Sigmoid colon (tissue), 7 donors: ENCODE results near the gene B3GALNT1. TPM values are rescaled to one million over a fixed set of nuclear protein-coding genes. Genes with fewer than 3 reads are reported as not detected.

ENCODE experiments used
- DNase-seq: peaks from one replicate; pipeline ENCODE4 v3.0.0-alpha.2; 2019
- H3K27ac ChIP-seq, 4 donors: fragments of 200-600 bp; sonication (generic); one replicate each; pipeline ENCODE4 v1.5.1; 2016 to 2019; ENCODE audit warnings: mild to moderate bottlenecking in 1 of 4
- H3K27me3 ChIP-seq, 3 donors: fragments of 200-600 bp; sonication (generic); one replicate each; pipeline ENCODE4 v1.5.1; 2019; ENCODE audit warnings: mild to moderate bottlenecking in 1 of 3
- H3K36me3 ChIP-seq, 4 donors: fragments of 200-600 bp; sonication (generic); one replicate each; pipeline ENCODE4 v1.5.1; 2016 to 2019
- H3K4me1 ChIP-seq, 4 donors: fragments of 200-600 bp; sonication (generic); one replicate each; pipeline ENCODE4 v1.5.1; 2017 to 2019
- H3K4me3 ChIP-seq, 4 donors: fragments of 200-600 bp; sonication (generic); one replicate each; pipeline ENCODE4 v1.5.1; 2017 to 2019; ENCODE audit warnings: mild to moderate bottlenecking in 2 of 4, moderate library complexity in 1 of 4
- H3K9me3 ChIP-seq, 4 donors: fragments of 200-600 bp in 3 of 4; sonication (generic) in 3 of 4; one replicate each; pipeline versions ENCODE4 v1.5.1 to v1.6.1; 2013 to 2019
- CTCF ChIP-seq, 4 experiments: fragments of 450-650 bp in 3 of 4; fragments of 200-600 bp in 1 of 4; IDR thresholded peaks; one replicate each; pipeline ENCODE4 v1.5.1; 2016 to 2019; ENCODE audit warnings: antibody characterized with exemption in 4 of 4, mild to moderate bottlenecking in 3 of 4, moderate library complexity in 2 of 4
- EP300 ChIP-seq, 4 donors: sonication (generic); formaldehyde crosslinking; IDR thresholded peaks; one replicate each; pipeline ENCODE4 v1.6.1; 2017; ENCODE audit warnings: antibody characterized with exemption in 4 of 4
- POLR2A ChIP-seq, 2 donors: fragments of 450-650 bp; IDR thresholded peaks; one replicate each; pipeline ENCODE4 v1.6.1; 2016; ENCODE audit warnings: antibody characterized with exemption in 2 of 2, mild to moderate bottlenecking in 2 of 2, moderate library complexity in 2 of 2
- POLR2AphosphoS5 ChIP-seq, 4 donors: sonication (generic); formaldehyde crosslinking; IDR thresholded peaks; one replicate each; pipeline ENCODE4 v1.6.1; 2017; ENCODE audit warnings: antibody characterized with exemption in 4 of 4
- WGBS, 2 donors: extraction: QIAGEN DNeasy Blood & Tissue Kit; methylation state at CpG; one replicate each; pipeline ENCODE4 v1.1.7; 2013; 5-methylcytosine and 5-hydroxymethylcytosine counted together
- intact Hi-C: fragments of 100-400 bp; cut with DNase I; formaldehyde crosslinking; loops from one replicate; pipeline ENCODE4 v1.15.1; 2023
- polyA plus RNA-seq, 3 donors: library from polyadenylated mRNA; stranded (reverse); fragments of 200-250 nt; gene quantifications; one replicate each; pipeline ENCODE4 v1.2.3, GENCODE V29; 2013
- total RNA-seq, 4 donors: library from RNA; depleted of rRNA; stranded (reverse); fragments of >200 nt; gene quantifications; one replicate each; pipeline ENCODE4 v1.1.0, GENCODE V29; 2016
- donor health status: healthy with polysubstance abuse.
- donor health status: Bipolar disorder and iron deficiency.
- donor health status: healthy.

B3GALNT1 gene
- total and polyA plus RNA-seq, 7 donors, result 0.60 to 5.4 (median 2.5) TPM

GRCh38 chr3:161148832-161149475, 43.8 kb upstream of the B3GALNT1 start:
- intact Hi-C loops, result no loop called here
- no peak for TF ChIP-seq POLR2A (IDR thresholded peaks at IDR 0.05)
- no peak for TF ChIP-seq POLR2AphosphoS5 (IDR thresholded peaks at IDR 0.05)
- no peak for TF ChIP-seq CTCF (IDR thresholded peaks at IDR 0.05)
- TF ChIP-seq EP300 (IDR thresholded peaks at IDR 0.05), result no peak

GRCh38 chr3:161142486-161142885, 37.3 kb upstream of the B3GALNT1 start:
- no peaks in the 10 kb centered on the region for H3K27me3 ChIP-seq
- H3K4me1 ChIP-seq, result no peaks in the 10 kb centered on the region
- DNase-seq, result no peak
- no peaks in the 10 kb centered on the region for H3K36me3 ChIP-seq
- H3K9me3 ChIP-seq, result no peaks in the 10 kb centered on the region
- TF ChIP-seq CTCF (IDR thresholded peaks at IDR 0.05) (no peak), POLR2A (IDR thresholded peaks at IDR 0.05) (no peak), EP300 (IDR thresholded peaks at IDR 0.05) (no peak), POLR2AphosphoS5 (IDR thresholded peaks at IDR 0.05) (no peak)
- H3K27ac ChIP-seq, result no peak overlapping the region
- 63 to 77% methylated on average over 1 of the region's 1 CpG for WGBS, 2 donors
- H3K4me3 ChIP-seq, result no peak overlapping the region
- intact Hi-C loops, result no loop called here

More at GRCh38 chr3:161148832-161149475, 43.8 kb upstream of the B3GALNT1 start:
- Histone ChIP-seq H3K27me3 (no peaks in the 10 kb centered on the region), H3K4me1 (no peaks in the 10 kb centered on the region), H3K27ac (no peak overlapping the region), H3K9me3 (no peaks in the 10 kb centered on the region), H3K36me3 (no peaks in the 10 kb centered on the region), H3K4me3 (no peak overlapping the region)
- DNase-seq, result no peak
- 81 to 89% methylated on average over 4 of the region's 4 CpGs for WGBS, 2 donors

- DNase-seq, result no peak
- no peaks in the 10 kb centered on the region for H3K4me1 ChIP-seq
- intact Hi-C loops, result no loop called here
- WGBS, 2 donors, result 51 to 74% methylated on average over 3 of the region's 3 CpGs
- H3K4me3 ChIP-seq, result no peak overlapping the region
- no peaks in the 10 kb centered on the region for H3K9me3 ChIP-seq
- H3K27me3 ChIP-seq, result no peaks in the 10 kb centered on the region
- no peak for TF ChIP-seq EP300 (IDR thresholded peaks at IDR 0.05)
- no peak for TF ChIP-seq POLR2AphosphoS5 (IDR thresholded peaks at IDR 0.05)
- no peak for TF ChIP-seq CTCF (IDR thresholded peaks at IDR 0.05)
- no peak for TF ChIP-seq POLR2A (IDR thresholded peaks at IDR 0.05)
- no peaks in the 10 kb centered on the region for H3K36me3 ChIP-seq
- H3K27ac ChIP-seq, result no peak overlapping the region
Measured at GRCh38 chr3:161139686-161140085, 34.5 kb upstream of the B3GALNT1 start.

GRCh38 chr3:161137260-161137659, 32.1 kb upstream of the B3GALNT1 start:
- 75 to 84% methylated on average over 2 of the region's 2 CpGs for WGBS, 2 donors
- Histone ChIP-seq H3K27me3 (no peaks in the 10 kb centered on the region), H3K9me3 (no peaks in the 10 kb centered on the region), H3K4me1 (no peaks in the 10 kb centered on the region), H3K4me3 (no peak overlapping the region), H3K36me3 (no peaks in the 10 kb centered on the region), H3K27ac (no peak overlapping the region)
- intact Hi-C loops, result no loop called here
- TF ChIP-seq CTCF (IDR thresholded peaks at IDR 0.05), result no peak
- no peak for TF ChIP-seq POLR2AphosphoS5 (IDR thresholded peaks at IDR 0.05)
- TF ChIP-seq POLR2A (IDR thresholded peaks at IDR 0.05), result no peak
- no peak for DNase-seq

GRCh38 chr3:161132391-161132790, 27.2 kb upstream of the B3GALNT1 start:
- no peak overlapping the region for H3K4me3 ChIP-seq
- H3K27ac ChIP-seq, result no peak overlapping the region
- H3K36me3 ChIP-seq, result no peaks in the 10 kb centered on the region
- 96 to 98% methylated on average over 1 of the region's 1 CpG for WGBS, 2 donors
- no peaks in the 10 kb centered on the region for H3K27me3 ChIP-seq
- TF ChIP-seq CTCF (IDR thresholded peaks at IDR 0.05) (no peak), POLR2A (IDR thresholded peaks at IDR 0.05) (no peak), EP300 (IDR thresholded peaks at IDR 0.05) (no peak), POLR2AphosphoS5 (IDR thresholded peaks at IDR 0.05) (no peak)
- no peaks in the 10 kb centered on the region for H3K4me1 ChIP-seq
- no peak for DNase-seq
- intact Hi-C loops, result no loop called here
- no peaks in the 10 kb centered on the region for H3K9me3 ChIP-seq
